ENCODE results near the gene SLC17A5. TPM values are rescaled to one million over a fixed set of nuclear protein-coding genes. Genes with fewer than 3 reads are reported as not detected.

Gene SLC17A5
- total RNA-seq, 1 donor from 2014 or later: 13.7 TPM

GRCh38 chr6:73669005-73669404 lies 15.2 kb upstream of the SLC17A5 start:
- Histone ChIP-seq H2AFZ (replicated peaks) (no peak overlapping the region), H3K36me3 (no peaks in the 10 kb centered on the region), H3K27ac (no peak overlapping the region), H3K4me3 (no peak overlapping the region), H3K79me2 (ENCODE audit: low read depth) (no peaks in the 10 kb centered on the region), H3K4me2 (no peak overlapping the region), H3K27me3 (peaks cover 11% of the 10 kb centered on the region), H3K9me3 (ENCODE audit: low read depth) (no peaks in the 10 kb centered on the region), H3F3A (ENCODE audit: low read depth) (no peaks in the 10 kb centered on the region), H4K20me1 (ENCODE audit: low read depth) (no peaks in the 10 kb centered on the region), H3K9ac (no peak overlapping the region), H3K4me1 (no peaks in the 10 kb centered on the region)
- no peak overlapping the region for H3K27ac Mint-ChIP-seq
- H3K9me3 Mint-ChIP-seq: no peaks in the 10 kb centered on the region
- H3K4me1 Mint-ChIP-seq: no peaks in the 10 kb centered on the region
- H3K27me3 Mint-ChIP-seq (ENCODE audit: insufficient read depth, low read depth): no peaks in the 10 kb centered on the region
- no peak for TF ChIP-seq CTCF (IDR thresholded peaks at IDR 0.05)
- TF ChIP-seq EZH2 (IDR thresholded peaks at IDR 0.05): no peak
- TF ChIP-seq EZH2phosphoT487 (IDR thresholded peaks at IDR 0.05): no peak
- no peak overlapping the region for H3K4me3 Mint-ChIP-seq
- no peak for DNase-seq (ENCODE audit: low spot score)
- H3K36me3 Mint-ChIP-seq: no peaks in the 10 kb centered on the region

GRCh38 chr6:73667798-73668197 lies 14.0 kb upstream of the SLC17A5 start:
- Mint-ChIP-seq H3K4me1 (no peaks in the 10 kb centered on the region), H3K4me3 (no peak overlapping the region), H3K9me3 (no peaks in the 10 kb centered on the region), H3K27ac (no peak overlapping the region), H3K36me3 (no peaks in the 10 kb centered on the region), H3K27me3 (ENCODE audit: insufficient read depth, low read depth) (no peaks in the 10 kb centered on the region)
- no peaks in the 10 kb centered on the region for H3K79me2 ChIP-seq (ENCODE audit: low read depth)
- H3K4me3 ChIP-seq: no peak overlapping the region
- no peaks in the 10 kb centered on the region for H4K20me1 ChIP-seq (ENCODE audit: low read depth)
- H3K4me1 ChIP-seq: no peaks in the 10 kb centered on the region
- H3K4me2 ChIP-seq: no peak overlapping the region
- H3K36me3 ChIP-seq: no peaks in the 10 kb centered on the region
- H3K27ac ChIP-seq: no peak overlapping the region
- no peak overlapping the region for H3K9ac ChIP-seq
- no peak for TF ChIP-seq EZH2phosphoT487 (IDR thresholded peaks at IDR 0.05)
- TF ChIP-seq EZH2 (IDR thresholded peaks at IDR 0.05): no peak
- no peak for TF ChIP-seq CTCF (IDR thresholded peaks at IDR 0.05)
- H3K9me3 ChIP-seq (ENCODE audit: low read depth): no peaks in the 10 kb centered on the region
- DNase-seq (ENCODE audit: low spot score): no peak
- no peaks in the 10 kb centered on the region for H3F3A ChIP-seq (ENCODE audit: low read depth)
- H3K27me3 ChIP-seq: peaks cover 11% of the 10 kb centered on the region
- H2AFZ ChIP-seq (replicated peaks): no peak overlapping the region

GRCh38 chr6:73666393-73666792 lies 12.6 kb upstream of the SLC17A5 start:
- H3K9me3 ChIP-seq (ENCODE audit: low read depth): no peaks in the 10 kb centered on the region
- no peak overlapping the region for H3K4me3 ChIP-seq
- H3K27ac ChIP-seq: no peak overlapping the region
- no peak overlapping the region for H3K4me3 Mint-ChIP-seq
- no peaks in the 10 kb centered on the region for H3K4me1 Mint-ChIP-seq
- H3K27ac Mint-ChIP-seq: no peak overlapping the region
- H3K36me3 Mint-ChIP-seq: no peaks in the 10 kb centered on the region
- no peak overlapping the region for H3K9ac ChIP-seq
- TF ChIP-seq CTCF (IDR thresholded peaks at IDR 0.05): no peak
- TF ChIP-seq EZH2 (IDR thresholded peaks at IDR 0.05): no peak
- TF ChIP-seq EZH2phosphoT487 (IDR thresholded peaks at IDR 0.05): no peak
- H3K4me2 ChIP-seq: no peak overlapping the region
- H3F3A ChIP-seq (ENCODE audit: low read depth): no peaks in the 10 kb centered on the region
- H3K36me3 ChIP-seq: no peaks in the 10 kb centered on the region
- H4K20me1 ChIP-seq (ENCODE audit: low read depth): no peaks in the 10 kb centered on the region
- no peaks in the 10 kb centered on the region for H3K27me3 Mint-ChIP-seq (ENCODE audit: insufficient read depth, low read depth)
- no peak overlapping the region for H2AFZ ChIP-seq (replicated peaks)
- no peak for DNase-seq (ENCODE audit: low spot score)
- no peaks in the 10 kb centered on the region for H3K9me3 Mint-ChIP-seq
- no peaks in the 10 kb centered on the region for H3K79me2 ChIP-seq (ENCODE audit: low read depth)
- H3K4me1 ChIP-seq: no peaks in the 10 kb centered on the region
- peaks cover 11% of the 10 kb centered on the region for H3K27me3 ChIP-seq
